GM12878 (cell line): ENCODE data around the gene ARMC9. TPM values are rescaled to one million over a fixed set of nuclear protein-coding genes. Genes with fewer than 3 reads are reported as not detected.

ENCODE experiments used
- ATAC-seq: fragments of 200-7000 bp; cut with Tn5 transposase; 3 replicates; pipeline ENCODE4 v1.9.1; 2020; ENCODE audit warnings: mild to moderate bottlenecking, moderate library complexity
- BruUV-seq: library from RNA; stranded (reverse); fragments of 400-500 nt; replicated peaks from 2 replicates; lab custom pipeline; 2021; lab: Mats Ljungman, UMichigan
- CTCF ChIA-PET: fragments of 300-600 bp; sonication (Branson Sonifier 250); formaldehyde crosslinking; extraction: SDS; loops from one replicate; lab custom pipeline; 2021; ENCODE audit warnings: inconsistent platforms; lab: Yijun Ruan, JAX
- POLR2A ChIA-PET: fragments of 350-600 bp; formaldehyde crosslinking; extraction: SDS; loops from one replicate; lab custom pipeline; 2021; ENCODE audit warnings: inconsistent platforms; lab: Charles Lee
- RAD21 ChIA-PET: fragments of 300-600 bp; sonication (Branson Sonifier 250); formaldehyde crosslinking; loops from one replicate; lab custom pipeline; 2023; ENCODE audit warnings: antibody characterized with exemption; ENCODE audit not compliant: unreplicated experiment; lab: Charles Lee
- SMC1A ChIA-PET: fragments of 300-600 bp; sonication (Branson Sonifier 250); formaldehyde crosslinking; loops from one replicate; lab custom pipeline; 2023; ENCODE audit not compliant: unreplicated experiment, uncharacterized antibody; lab: Charles Lee
- DNase-seq: peaks from one replicate; pipeline ENCODE4 v3.0.0-alpha.2; 2011; ENCODE audit warnings: low read depth, low spot score
- FAIRE-seq: peaks from 3 replicates; lab custom pipeline; 2011; peaks lifted over from hg19 to GRCh38; lab: Jason Lieb, UNC
- H2AFZ ChIP-seq: 2 replicates; pipeline ENCODE4 v1.6.0; 2011; ENCODE audit warnings: low read depth, low read length, control low read depth; ENCODE audit not compliant: control insufficient read depth
- H3K27ac ChIP-seq: 2 replicates; pipeline ENCODE4 v1.5.1; 2011; ENCODE audit warnings: control low read depth; ENCODE audit not compliant: control insufficient read depth, insufficient read depth
- H3K27me3 ChIP-seq, 2 experiments: replicated peaks in 1 of 2; 2 replicates each; pipeline versions ENCODE4 v1.6.0 to v1.6.1; 2011; ENCODE audit warnings: low read length in 1 of 2; ENCODE audit not compliant: control insufficient read depth in 2 of 2, insufficient read depth in 2 of 2
- H3K36me3 ChIP-seq, 2 experiments: 2 replicates each; pipeline ENCODE4 v1.5.1; 2011; ENCODE audit warnings: low read length in 1 of 2; ENCODE audit not compliant: control insufficient read depth in 2 of 2, insufficient read depth in 2 of 2
- H3K4me1 ChIP-seq: 2 replicates; pipeline ENCODE4 v1.6.1; 2011; ENCODE audit warnings: mild to moderate bottlenecking, low read length, moderate library complexity, mixed read lengths; ENCODE audit not compliant: control insufficient read depth, insufficient read depth
- H3K4me2 ChIP-seq: 2 replicates; pipeline ENCODE4 v1.6.0; 2011; ENCODE audit warnings: control low read depth; ENCODE audit not compliant: control insufficient read depth, insufficient read depth
- H3K4me3 ChIP-seq: fragments of 200-600 bp; sonication (generic); 2 replicates; pipeline ENCODE4 v1.5.1; 2016
- H3K79me2 ChIP-seq: 2 replicates; pipeline ENCODE4 v1.6.0; 2011; ENCODE audit warnings: low read length; ENCODE audit not compliant: control insufficient read depth, insufficient read depth
- H3K9ac ChIP-seq: 2 replicates; pipeline ENCODE4 v1.8.0; 2011; ENCODE audit warnings: low read length, control low read depth, mixed read lengths; ENCODE audit not compliant: control insufficient read depth, insufficient read depth
- H3K9me3 ChIP-seq: replicated peaks from 3 replicates; pipeline ENCODE4 v1.5.1; 2011; ENCODE audit warnings: mild to moderate bottlenecking, low read length; ENCODE audit not compliant: control insufficient read depth, insufficient read depth
- H4K20me1 ChIP-seq: 2 replicates; pipeline ENCODE4 v1.6.0; 2011; ENCODE audit not compliant: control insufficient read depth, insufficient read depth
- ATF7 ChIP-seq: fragments of 450-650 bp; IDR thresholded peaks from 2 replicates; pipeline ENCODE4 v1.6.1; 2016; ENCODE audit warnings: low read depth, mild to moderate bottlenecking
- KDM1A ChIP-seq: fragments of 200-600 bp; sonication (generic); IDR thresholded peaks from 2 replicates; pipeline ENCODE4 v1.6.1; 2016; ENCODE audit warnings: borderline replicate concordance
- KLF5 ChIP-seq: fragments of 450-650 bp; IDR thresholded peaks from 2 replicates; pipeline ENCODE4 v1.6.1; 2014; ENCODE audit warnings: mild to moderate bottlenecking; ENCODE audit not compliant: partially characterized antibody
- MEF2A ChIP-seq: IDR thresholded peaks from 2 replicates; pipeline ENCODE4 v1.6.1; 2011; ENCODE audit warnings: low read depth, mild to moderate bottlenecking, low read length, moderate library complexity; ENCODE audit not compliant: insufficient read depth
- MEF2B ChIP-seq: fragments of 450-650 bp; IDR thresholded peaks from 2 replicates; pipeline ENCODE4 v1.6.1; 2018; ENCODE audit warnings: mild to moderate bottlenecking, moderate library complexity; ENCODE audit not compliant: partially characterized antibody, poor library complexity, severe bottlenecking
- RUNX3 ChIP-seq: IDR thresholded peaks from 2 replicates; pipeline ENCODE4 v1.6.1; 2012; ENCODE audit warnings: low read length, inconsistent platforms
- SMAD5 ChIP-seq: IDR thresholded peaks from 2 replicates; pipeline ENCODE4 v1.6.1; 2016; ENCODE audit warnings: antibody characterized with exemption, low read depth
- SRF ChIP-seq, 2 experiments: IDR thresholded peaks; 2 replicates each; pipeline ENCODE4 v1.6.1; 2011; ENCODE audit warnings: low read depth in 2 of 2, low read length in 2 of 2, mild to moderate bottlenecking in 1 of 2, moderate library complexity in 1 of 2
- ZNF274 ChIP-seq: IDR thresholded peaks from one replicate; pipeline ENCODE4 v1.8.0; 2011; ENCODE audit not compliant: insufficient read length, insufficient read depth
- WGBS: methylation state at CpG from one replicate; pipeline ENCODE4 v1.1.6; 2016; ENCODE audit warnings: low lambda C conversion rate; ENCODE audit not compliant: insufficient replicate concordance, insufficient coverage; ENCODE audit errors: missing lambda C conversion rate; 5-methylcytosine and 5-hydroxymethylcytosine counted together
- in situ Hi-C: fragments of 300-500 bp; cut with MboI; formaldehyde crosslinking; loops from 9 replicates; pipeline ENCODE4 v1.14.3; 2018; ENCODE audit warnings: mixed read lengths
- intact Hi-C: fragments of 100-400 bp; cut with micrococcal nuclease; formaldehyde crosslinking; loops from one replicate; pipeline ENCODE4 v1.14.2; 2022; ENCODE audit not compliant: unreplicated experiment
- polyA plus RNA-seq, 11 experiments: library from polyadenylated mRNA; depleted of rRNA in 4 of 11; unstranded in 6 of 11; stranded (reverse) in 5 of 11; fragments of >200 nt; fragmentation: Nextera tagmentation in 4 of 11; fragmentation: Illumina TruSeq in 1 of 11; extraction: Ambion mirVana in 4 of 11; extraction: Trizol in 1 of 11; gene quantifications; 1 replicate in 1 of 11; 2 replicates in 10 of 11; pipeline versions ENCODE4 v1.2.1 to v1.2.3, GENCODE V29; 2011 to 2016; ENCODE audit warnings: inconsistent platforms in 2 of 11, missing spikeins in 2 of 11, low read depth in 1 of 11
- total RNA-seq, 4 experiments: library from RNA; depleted of rRNA in 3 of 4; stranded (reverse); fragments of >200 nt in 3 of 4; fragmentation: Illumina TruSeq in 1 of 4; extraction: Trizol in 1 of 4; gene quantifications; 2 replicates each; pipeline versions ENCODE4 v1.2.1 to v1.2.3, GENCODE V29; 2013 to 2021
- TF ChIP-seq, protein P1 (sequence below): fragments of 450-650 bp; IDR thresholded peaks from 2 replicates; pipeline ENCODE4 v1.6.1; 2017; ENCODE audit warnings: mild to moderate bottlenecking
- TF ChIP-seq, protein P2 (sequence below): IDR thresholded peaks from 2 replicates; pipeline ENCODE4 v1.6.1; 2012; ENCODE audit warnings: low read depth, low read length, improper control_type of control experiment
- TF ChIP-seq, protein P3 (sequence below): fragments of 150-350 bp; IDR thresholded peaks from 2 replicates; pipeline ENCODE4 v1.6.1; 2016; ENCODE audit warnings: low read depth, low read length

ARMC9 gene
- total and polyA plus RNA-seq, 10 of the 15 experiments (the other 5 are each of a cell fraction or from before 2014, with no cell fraction given), result 3.8 to 21.8 (median 10.4) TPM

DNA sequence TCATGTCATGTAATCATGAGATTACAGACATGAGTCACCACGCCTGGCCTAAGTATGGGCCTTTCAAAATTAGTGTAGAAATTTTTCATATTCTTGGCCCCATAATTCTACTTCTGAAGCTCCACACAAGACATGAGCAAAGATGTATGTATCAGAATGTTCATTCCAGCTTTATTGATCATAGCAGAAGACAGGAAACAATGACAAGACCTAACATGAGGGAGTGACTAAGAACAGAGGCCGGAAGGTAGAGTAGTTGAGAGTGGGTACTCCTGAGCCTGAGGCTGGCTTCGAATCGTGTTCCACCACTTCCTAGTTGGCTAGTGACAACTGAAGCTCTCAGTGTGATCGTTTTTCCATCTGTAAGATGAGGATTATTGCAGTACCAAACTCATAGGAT is 89.3 kb downstream of the ARMC9 start:
- no peak for FAIRE-seq
- no peaks in the 10 kb centered on the region for H3K27me3 ChIP-seq
- no peak overlapping the region for H3K4me3 ChIP-seq
- H4K20me1 ChIP-seq, result no peaks in the 10 kb centered on the region
- H3K4me2 ChIP-seq, result no peak overlapping the region
- ChIA-PET SMC1A (interaction anchor here (1.1 to 1.3 kb wide), 4 partner anchors 11 to 120 kb away, joined by 3 to 4 read pairs (median 4); no protein-coding TSS in a partner anchor), POLR2A (interaction anchor here (0.9 kb wide), 1 partner anchor 11 kb away, joined by 6 read pairs; no protein-coding TSS in a partner anchor), CTCF (interaction anchor here (0.9 to 2.3 kb wide), 3 partner anchors 10 to 123 kb away, joined by 3 to 5 read pairs (median 3); no protein-coding TSS in a partner anchor), RAD21 (no interaction called here)
- 43% methylated on average over 5 of the region's 5 CpGs for WGBS
- no peaks in the 10 kb centered on the region for H3K79me2 ChIP-seq
- TF ChIP-seq SMAD5, result no peak
- TF ChIP-seq ZNF274, result no peak
- no peak for TF ChIP-seq MEF2B
- no peak for TF ChIP-seq MEF2A
- TF ChIP-seq SRF (IDR thresholded peaks at IDR 0.05; ENCODE audit: low read depth in 2 of 2, low read length in 2 of 2), result no peak
- TF ChIP-seq RUNX3, result no peak
- intact Hi-C loops, result no loop called here
- no peak overlapping the region for H2AFZ ChIP-seq
- DNase-seq, result no peak
- no peak overlapping the region for H3K27ac ChIP-seq
- H3K9me3 ChIP-seq, result no peaks in the 10 kb centered on the region
- no peaks in the 10 kb centered on the region for H3K36me3 ChIP-seq
- in situ Hi-C loops, result no loop called here
- ATAC-seq, result no peak
- no peak overlapping the region for H3K9ac ChIP-seq
- BruUV-seq, result no TSS peak
- no peaks in the 10 kb centered on the region for H3K4me1 ChIP-seq

DNA sequence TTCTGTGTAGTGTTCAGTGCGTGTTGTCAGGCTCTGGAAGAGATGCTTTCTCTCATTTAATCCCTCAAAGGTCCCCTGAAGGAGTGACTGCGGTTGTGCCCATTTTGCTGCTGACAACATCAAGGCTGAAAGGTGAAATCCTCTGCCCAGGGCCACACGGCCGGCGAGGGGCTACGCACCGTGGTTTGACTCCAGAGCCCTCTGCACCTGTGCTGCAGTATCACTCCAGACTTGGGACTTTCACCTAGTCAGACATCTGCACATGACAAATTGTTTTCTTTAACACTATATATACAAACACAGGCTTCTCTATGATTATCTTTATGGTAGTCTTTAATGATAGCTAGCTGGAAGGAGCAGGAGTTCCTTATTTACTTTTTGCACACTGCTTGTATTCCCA is 90.2 kb downstream of the ARMC9 start:
- Histone ChIP-seq H3K27me3 (no peaks in the 10 kb centered on the region), H3K4me2 (no peak overlapping the region), H3K4me1 (no peaks in the 10 kb centered on the region), H3K9ac (no peak overlapping the region), H3K27ac (no peak overlapping the region), H3K4me3 (no peak overlapping the region), H4K20me1 (no peaks in the 10 kb centered on the region), H3K79me2 (no peaks in the 10 kb centered on the region), H2AFZ (no peak overlapping the region), H3K36me3 (no peaks in the 10 kb centered on the region), H3K9me3 (no peaks in the 10 kb centered on the region)
- no TSS peak for BruUV-seq
- ATAC-seq (no peak), DNase-seq (no peak), FAIRE-seq (no peak)
- in situ Hi-C loops (no loop called here), intact Hi-C loops (no loop called here)
- POLR2A ChIA-PET, result no interaction called here
- CTCF ChIA-PET, result interaction anchor here (1.1 to 2.3 kb wide), 2 partner anchors 11 to 122 kb away, joined by 3 to 10 read pairs; no protein-coding TSS in a partner anchor
- SMC1A ChIA-PET, result interaction anchor here (1.1 to 1.3 kb wide), 4 partner anchors 11 to 119 kb away, joined by 3 to 4 read pairs (median 4); no protein-coding TSS in a partner anchor
- RAD21 ChIA-PET, result no interaction called here
- 88% methylated on average over 7 of the region's 7 CpGs for WGBS
- TF ChIP-seq ATF7, result no peak
- TF ChIP-seq, protein P1, sequence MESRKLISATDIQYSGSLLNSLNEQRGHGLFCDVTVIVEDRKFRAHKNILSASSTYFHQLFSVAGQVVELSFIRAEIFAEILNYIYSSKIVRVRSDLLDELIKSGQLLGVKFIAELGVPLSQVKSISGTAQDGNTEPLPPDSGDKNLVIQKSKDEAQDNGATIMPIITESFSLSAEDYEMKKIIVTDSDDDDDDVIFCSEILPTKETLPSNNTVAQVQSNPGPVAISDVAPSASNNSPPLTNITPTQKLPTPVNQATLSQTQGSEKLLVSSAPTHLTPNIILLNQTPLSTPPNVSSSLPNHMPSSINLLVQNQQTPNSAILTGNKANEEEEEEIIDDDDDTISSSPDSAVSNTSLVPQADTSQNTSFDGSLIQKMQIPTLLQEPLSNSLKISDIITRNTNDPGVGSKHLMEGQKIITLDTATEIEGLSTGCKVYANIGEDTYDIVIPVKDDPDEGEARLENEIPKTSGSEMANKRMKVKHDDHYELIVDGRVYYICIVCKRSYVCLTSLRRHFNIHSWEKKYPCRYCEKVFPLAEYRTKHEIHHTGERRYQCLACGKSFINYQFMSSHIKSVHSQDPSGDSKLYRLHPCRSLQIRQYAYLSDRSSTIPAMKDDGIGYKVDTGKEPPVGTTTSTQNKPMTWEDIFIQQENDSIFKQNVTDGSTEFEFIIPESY, result no peak
- TF ChIP-seq KLF5, result no peak
- TF ChIP-seq, protein P2, sequence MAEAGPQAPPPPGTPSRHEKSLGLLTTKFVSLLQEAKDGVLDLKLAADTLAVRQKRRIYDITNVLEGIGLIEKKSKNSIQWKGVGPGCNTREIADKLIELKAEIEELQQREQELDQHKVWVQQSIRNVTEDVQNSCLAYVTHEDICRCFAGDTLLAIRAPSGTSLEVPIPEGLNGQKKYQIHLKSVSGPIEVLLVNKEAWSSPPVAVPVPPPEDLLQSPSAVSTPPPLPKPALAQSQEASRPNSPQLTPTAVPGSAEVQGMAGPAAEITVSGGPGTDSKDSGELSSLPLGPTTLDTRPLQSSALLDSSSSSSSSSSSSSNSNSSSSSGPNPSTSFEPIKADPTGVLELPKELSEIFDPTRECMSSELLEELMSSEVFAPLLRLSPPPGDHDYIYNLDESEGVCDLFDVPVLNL, result no peak
- no peak for TF ChIP-seq SMAD5
- no peak for TF ChIP-seq KDM1A
- TF ChIP-seq, protein P3, sequence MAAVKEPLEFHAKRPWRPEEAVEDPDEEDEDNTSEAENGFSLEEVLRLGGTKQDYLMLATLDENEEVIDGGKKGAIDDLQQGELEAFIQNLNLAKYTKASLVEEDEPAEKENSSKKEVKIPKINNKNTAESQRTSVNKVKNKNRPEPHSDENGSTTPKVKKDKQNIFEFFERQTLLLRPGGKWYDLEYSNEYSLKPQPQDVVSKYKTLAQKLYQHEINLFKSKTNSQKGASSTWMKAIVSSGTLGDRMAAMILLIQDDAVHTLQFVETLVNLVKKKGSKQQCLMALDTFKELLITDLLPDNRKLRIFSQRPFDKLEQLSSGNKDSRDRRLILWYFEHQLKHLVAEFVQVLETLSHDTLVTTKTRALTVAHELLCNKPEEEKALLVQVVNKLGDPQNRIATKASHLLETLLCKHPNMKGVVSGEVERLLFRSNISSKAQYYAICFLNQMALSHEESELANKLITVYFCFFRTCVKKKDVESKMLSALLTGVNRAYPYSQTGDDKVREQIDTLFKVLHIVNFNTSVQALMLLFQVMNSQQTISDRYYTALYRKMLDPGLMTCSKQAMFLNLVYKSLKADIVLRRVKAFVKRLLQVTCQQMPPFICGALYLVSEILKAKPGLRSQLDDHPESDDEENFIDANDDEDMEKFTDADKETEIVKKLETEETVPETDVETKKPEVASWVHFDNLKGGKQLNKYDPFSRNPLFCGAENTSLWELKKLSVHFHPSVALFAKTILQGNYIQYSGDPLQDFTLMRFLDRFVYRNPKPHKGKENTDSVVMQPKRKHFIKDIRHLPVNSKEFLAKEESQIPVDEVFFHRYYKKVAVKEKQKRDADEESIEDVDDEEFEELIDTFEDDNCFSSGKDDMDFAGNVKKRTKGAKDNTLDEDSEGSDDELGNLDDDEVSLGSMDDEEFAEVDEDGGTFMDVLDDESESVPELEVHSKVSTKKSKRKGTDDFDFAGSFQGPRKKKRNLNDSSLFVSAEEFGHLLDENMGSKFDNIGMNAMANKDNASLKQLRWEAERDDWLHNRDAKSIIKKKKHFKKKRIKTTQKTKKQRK, result no peak
